ENCODE data around the gene RAB3C. TPM values are rescaled to one million over a fixed set of nuclear protein-coding genes. Genes with fewer than 3 reads are reported as not detected.

RAB3C gene
- total and polyA plus RNA-seq, 2 experiments from 2014 or later: 15.0 to 30.6 TPM

GRCh38 chr5:58671155-58671554, 88.3 kb downstream of the RAB3C start (continued):
- no peak for TF ChIP-seq ZNF462 (CRISPR knock-in tag; IDR thresholded peaks at IDR 0.05)

- no peaks in the 10 kb centered on the region for H3K4me1 ChIP-seq (ENCODE audit: insufficient read depth)
- no peak overlapping the region for H2AFZ ChIP-seq
- DNase-seq (ENCODE audit: low spot score) (no peak), ATAC-seq (no peak)
- H3K36me3 Mint-ChIP-seq (ENCODE audit: low read depth): no peaks in the 10 kb centered on the region
- no peaks in the 10 kb centered on the region for H3K36me3 ChIP-seq (ENCODE audit: insufficient read depth)
- H3K4me3 Mint-ChIP-seq: no peak overlapping the region
- no peak overlapping the region for H3K4me3 ChIP-seq
- no peak overlapping the region for H3K27ac Mint-ChIP-seq
- no peaks in the 10 kb centered on the region for H3K79me2 ChIP-seq (replicated peaks; ENCODE audit: insufficient read depth)
- H3K4me2 ChIP-seq: no peak overlapping the region
- H3K4me1 Mint-ChIP-seq: peaks cover 7% of the 10 kb centered on the region; the same call in 2 of the 3 replicates
- H3K9me2 ChIP-seq (ENCODE audit: insufficient read depth): 0 out of 2 replicates have a peak, but pooled peaks cover 3% of the 10 kb centered on the region
- H3K27me3 Mint-ChIP-seq (ENCODE audit: insufficient read depth, low read depth, poor library complexity): peaks cover 1% of the 10 kb centered on the region
- no peak overlapping the region for H3K27ac ChIP-seq (ENCODE audit: low read depth)
- H3F3A ChIP-seq (replicated peaks; ENCODE audit: low read depth): no peaks in the 10 kb centered on the region
- H3K27me3 ChIP-seq (ENCODE audit: insufficient read depth): no peaks in the 10 kb centered on the region
- H4K20me1 ChIP-seq (replicated peaks; ENCODE audit: insufficient read depth): no peaks in the 10 kb centered on the region
- H3K9me3 Mint-ChIP-seq: no peaks in the 10 kb centered on the region
- TF ChIP-seq REST (IDR thresholded peaks at IDR 0.05; ENCODE audit: unreplicated experiment): no peak
- TF ChIP-seq STAT1 (IDR thresholded peaks at IDR 0.05; ENCODE audit: unreplicated experiment): no peak
- no peak for TF ChIP-seq ETS1 (IDR thresholded peaks at IDR 0.05)
- TF ChIP-seq CREB1 (CRISPR knock-in tag; IDR thresholded peaks at IDR 0.05; ENCODE audit: low read depth): no peak
- TF ChIP-seq CTCF (conservative IDR thresholded peaks at IDR 0.05; ENCODE audit: low read depth in 2 of 2): no peak
Measured at GRCh38 chr5:58672521-58672920, 89.6 kb downstream of the RAB3C start.
